Measurements from ENCODE around the gene RSAD2.

Gene RSAD2

DNA sequence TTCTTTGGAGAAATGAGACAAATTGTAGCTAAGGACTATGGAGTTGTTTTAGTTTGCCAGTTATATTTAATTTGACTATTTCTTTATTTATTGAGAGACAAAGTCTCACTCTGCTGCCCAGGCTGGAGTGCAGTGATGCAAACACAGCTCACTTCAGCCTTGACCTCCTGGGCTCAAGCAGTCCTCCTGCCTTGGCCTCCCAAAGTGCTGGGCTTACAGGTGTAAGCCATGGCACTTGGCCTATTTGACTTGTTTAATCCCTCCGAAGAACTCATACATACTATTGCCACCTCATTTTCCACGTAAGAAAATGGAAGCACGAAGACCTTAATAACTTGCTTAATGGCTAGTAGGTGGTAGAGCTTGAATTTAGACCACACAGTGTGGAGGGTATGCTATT lies 38.6 kb downstream of the RSAD2 start:
- no peak for DNase-seq (ENCODE audit: low read depth, low spot score)
- no peak overlapping the region for H3K9ac ChIP-seq (ENCODE audit: insufficient read length)
- H3K4me3 ChIP-seq, result no peak overlapping the region
- no peak overlapping the region for H3K27ac ChIP-seq
- TF ChIP-seq EZH2 (IDR thresholded peaks at IDR 0.05) (no peak), FOXP2 (optimal IDR thresholded peaks at IDR 0.05; ENCODE audit: control extremely low read depth, extremely low read length, insufficient read depth) (no peak), POLR2AphosphoS5 (IDR thresholded peaks at IDR 0.05; ENCODE audit: borderline replicate concordance, low read depth, low read length) (no peak)
- H3K9me3 ChIP-seq (ENCODE audit: low read depth, low read length), result no peaks in the 10 kb centered on the region
- H3K36me3 ChIP-seq (ENCODE audit: insufficient read depth, low read length), result no peaks in the 10 kb centered on the region

DNA sequence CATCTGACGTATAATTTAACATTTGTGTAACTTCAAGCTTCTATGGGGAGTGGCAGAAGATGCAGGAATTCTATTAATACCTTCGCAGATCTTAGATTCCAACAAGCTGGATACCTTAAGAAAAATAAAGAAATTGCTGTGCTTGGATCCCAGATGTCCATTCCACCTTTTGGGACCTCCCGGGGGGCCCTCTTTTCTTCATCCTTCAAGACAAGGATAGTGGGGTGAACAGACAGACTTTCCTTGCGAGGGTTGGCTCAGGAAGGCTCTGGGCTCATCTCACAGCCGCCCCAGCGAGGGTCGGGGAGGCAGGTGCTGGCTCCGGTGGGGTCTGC lies 39.1 kb downstream of the RSAD2 start:
- H3K9me3 ChIP-seq (ENCODE audit: low read depth, low read length), result no peaks in the 10 kb centered on the region
- peak overlapping the region; percentile 67 for H3K9ac ChIP-seq (ENCODE audit: insufficient read length)
- DNase-seq (ENCODE audit: low read depth, low spot score), result no peak
- peak overlapping the region; percentile 71 for H3K4me3 ChIP-seq
- no peaks in the 10 kb centered on the region for H3K36me3 ChIP-seq (ENCODE audit: insufficient read depth, low read length)
- H3K27ac ChIP-seq, result no peak overlapping the region
- no peak for TF ChIP-seq FOXP2 (optimal IDR thresholded peaks at IDR 0.05; ENCODE audit: control extremely low read depth, extremely low read length, insufficient read depth)
- no peak for TF ChIP-seq POLR2AphosphoS5 (IDR thresholded peaks at IDR 0.05; ENCODE audit: borderline replicate concordance, low read depth, low read length)
- TF ChIP-seq EZH2 (IDR thresholded peaks at IDR 0.05), result no peak

- no peaks in the 10 kb centered on the region for H3K9me3 ChIP-seq (ENCODE audit: low read depth, low read length)
- H3K9ac ChIP-seq (ENCODE audit: insufficient read length), result peak within 1 kb of the TSS; percentile 78
- DNase-seq (ENCODE audit: low read depth, low spot score), result no peak
- peak within 1 kb of the TSS; percentile 86 for H3K4me3 ChIP-seq
- H3K36me3 ChIP-seq (ENCODE audit: insufficient read depth, low read length), result no peaks in the 10 kb centered on the region
- no peak for TF ChIP-seq POLR2AphosphoS5 (IDR thresholded peaks at IDR 0.05; ENCODE audit: borderline replicate concordance, low read depth, low read length)
- no peak for TF ChIP-seq FOXP2 (optimal IDR thresholded peaks at IDR 0.05; ENCODE audit: control extremely low read depth, extremely low read length, insufficient read depth)
- no peak within 1 kb of the TSS for H3K27ac ChIP-seq
Observed at GRCh38 chr2:6917071-6917760, 39.6 kb downstream of the RSAD2 start, which contains the start of gene RNF144A. Gene RNF144A, plus strand, starts transcription at chr2:6917412. Its CDS starts 79,515 bp downstream, at chr2:6996927.

DNA sequence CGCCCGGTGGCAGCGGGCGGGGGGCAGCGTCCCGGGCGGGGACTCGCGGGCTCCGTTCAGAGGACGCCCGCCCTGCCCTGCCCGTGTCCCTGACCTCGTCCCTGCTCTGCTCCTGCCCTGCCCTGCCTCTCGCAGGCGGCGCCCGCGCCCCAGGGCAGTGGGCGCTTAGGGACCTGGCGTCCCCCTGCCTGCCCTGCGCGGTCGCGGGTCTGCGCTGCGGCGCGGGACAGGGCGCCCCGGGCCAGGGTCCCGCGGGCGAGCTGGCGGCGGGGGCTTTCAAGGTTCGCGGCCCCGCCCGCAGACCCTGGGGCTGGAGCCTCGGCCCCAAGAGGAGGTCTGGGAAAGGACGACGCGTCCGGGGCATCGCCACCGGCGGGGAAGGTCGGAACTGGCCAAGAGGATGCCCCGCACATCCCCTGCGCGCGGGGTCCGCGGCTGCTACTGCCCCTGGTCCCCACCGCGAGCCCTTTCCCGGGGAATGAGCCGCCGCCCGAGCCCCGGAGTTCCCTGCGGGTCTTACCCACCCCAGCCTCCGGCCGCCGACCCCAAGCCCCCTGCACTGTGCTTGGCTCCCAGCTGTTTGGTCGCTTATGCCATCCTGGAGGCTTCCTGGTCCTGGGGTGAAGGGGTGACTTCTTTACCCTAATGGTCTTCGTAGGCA lies 40.3 kb downstream of the RSAD2 start:
- no peak for TF ChIP-seq EZH2 (IDR thresholded peaks at IDR 0.05)
- no peak for DNase-seq (ENCODE audit: low read depth, low spot score)
- Histone ChIP-seq H3K9me3 (ENCODE audit: low read depth, low read length) (no peaks in the 10 kb centered on the region), H3K36me3 (ENCODE audit: insufficient read depth, low read length) (no peaks in the 10 kb centered on the region; the same call in 1 of the 2 replicates), H3K9ac (ENCODE audit: insufficient read length) (peak overlapping the region; percentile 78), H3K4me3 (peak overlapping the region; percentile 86), H3K27ac (no peak overlapping the region)

- Histone ChIP-seq H3K27ac (no peak overlapping the region), H3K4me3 (no peak overlapping the region), H3K36me3 (ENCODE audit: insufficient read depth, low read length) (no peaks in the 10 kb centered on the region; the same call in 1 of the 2 replicates), H3K9me3 (ENCODE audit: low read depth, low read length) (no peaks in the 10 kb centered on the region), H3K9ac (ENCODE audit: insufficient read length) (no peak overlapping the region)
- no peak for TF ChIP-seq EZH2 (IDR thresholded peaks at IDR 0.05)
- no peak for TF ChIP-seq FOXP2 (optimal IDR thresholded peaks at IDR 0.05; ENCODE audit: control extremely low read depth, extremely low read length, insufficient read depth)
- no peak for TF ChIP-seq POLR2AphosphoS5 (IDR thresholded peaks at IDR 0.05; ENCODE audit: borderline replicate concordance, low read depth, low read length)
- no peak for DNase-seq (ENCODE audit: low read depth, low spot score)
Observed at GRCh38 chr2:6919901-6920742, 42.5 kb downstream of the RSAD2 start.

- Histone ChIP-seq H3K4me3 (no peak overlapping the region), H3K27ac (no peak overlapping the region), H3K36me3 (ENCODE audit: insufficient read depth, low read length) (no peaks in the 10 kb centered on the region; the same call in 1 of the 2 replicates), H3K9ac (ENCODE audit: insufficient read length) (no peak overlapping the region), H3K9me3 (ENCODE audit: low read depth, low read length) (no peaks in the 10 kb centered on the region)
- no peak for TF ChIP-seq FOXP2 (optimal IDR thresholded peaks at IDR 0.05; ENCODE audit: control extremely low read depth, extremely low read length, insufficient read depth)
- no peak for TF ChIP-seq EZH2 (IDR thresholded peaks at IDR 0.05)
- TF ChIP-seq POLR2AphosphoS5 (IDR thresholded peaks at IDR 0.05; ENCODE audit: borderline replicate concordance, low read depth, low read length), result no peak
- no peak for DNase-seq (ENCODE audit: low read depth, low spot score)
Observed at GRCh38 chr2:6920743-6921064, 43.1 kb downstream of the RSAD2 start.

GRCh38 chr2:6921321-6921922 lies 43.8 kb downstream of the RSAD2 start:
- no peak for DNase-seq (ENCODE audit: low read depth, low spot score)
- Histone ChIP-seq H3K36me3 (ENCODE audit: insufficient read depth, low read length) (no peaks in the 10 kb centered on the region; the same call in 1 of the 2 replicates), H3K9ac (ENCODE audit: insufficient read length) (no peak overlapping the region), H3K4me3 (no peak overlapping the region), H3K9me3 (ENCODE audit: low read depth, low read length) (no peaks in the 10 kb centered on the region), H3K27ac (no peak overlapping the region)
- TF ChIP-seq FOXP2 (optimal IDR thresholded peaks at IDR 0.05; ENCODE audit: control extremely low read depth, extremely low read length, insufficient read depth), result no peak
- TF ChIP-seq EZH2 (IDR thresholded peaks at IDR 0.05), result no peak
- TF ChIP-seq POLR2AphosphoS5 (IDR thresholded peaks at IDR 0.05; ENCODE audit: borderline replicate concordance, low read depth, low read length), result no peak

GRCh38 chr2:6922201-6922656 lies 44.7 kb downstream of the RSAD2 start:
- TF ChIP-seq FOXP2 (optimal IDR thresholded peaks at IDR 0.05; ENCODE audit: control extremely low read depth, extremely low read length, insufficient read depth) (no peak), POLR2AphosphoS5 (IDR thresholded peaks at IDR 0.05; ENCODE audit: borderline replicate concordance, low read depth, low read length) (no peak), EZH2 (IDR thresholded peaks at IDR 0.05) (no peak)
- no peak for DNase-seq (ENCODE audit: low read depth, low spot score)

More at GRCh38 chr2:6922201-6922656, 44.7 kb downstream of the RSAD2 start:
- H3K9ac ChIP-seq (ENCODE audit: insufficient read length), result no peak overlapping the region
- no peak overlapping the region for H3K27ac ChIP-seq
- no peaks in the 10 kb centered on the region; the same call in 1 of the 2 replicates for H3K36me3 ChIP-seq (ENCODE audit: insufficient read depth, low read length)
- H3K9me3 ChIP-seq (ENCODE audit: low read depth, low read length), result no peaks in the 10 kb centered on the region
- no peak overlapping the region for H3K4me3 ChIP-seq
